K562 (cell line): ENCODE data around the gene TSKS. TPM values are rescaled to one million over a fixed set of nuclear protein-coding genes. Genes with fewer than 3 reads are reported as not detected.
A peak's percentile ranks its signal among the peaks of the same experiment; 100 is the strongest.

ENCODE experiments used
- ATAC-seq: fragments of 200-7000 bp; cut with Tn5 transposase; 3 replicates; pipeline ENCODE4 v1.9.1; 2020; ENCODE audit warnings: moderate library complexity
- BruUV-seq: library from RNA; stranded (reverse); fragments of 400-500 nt; replicated peaks from 2 replicates; lab custom pipeline; 2021; lab: Mats Ljungman, UMichigan
- CTCF ChIA-PET: fragments of 300-600 bp; formaldehyde crosslinking; extraction: SDS; loops from one replicate; lab custom pipeline; 2021; ENCODE audit warnings: low intra/inter-chr PET ratio; lab: Yijun Ruan, JAX
- POLR2A ChIA-PET: fragments of 300-600, 350-650 bp; sonication (Branson Sonifier 250); formaldehyde crosslinking; extraction: SDS; loops from one replicate; lab custom pipeline; 2021; ENCODE audit warnings: antibody characterized with exemption, inconsistent platforms; lab: Yijun Ruan, JAX
- DNase-seq, 4 experiments: peaks; one replicate each; pipeline versions ENCODE4 v3.0.0 to v3.0.0-alpha.2; 2011 to 2018; ENCODE audit warnings: low spot score in 3 of 4, mixed read lengths in 3 of 4; ENCODE audit errors: extremely low read depth in 1 of 4
- FAIRE-seq: peaks from 2 replicates; lab custom pipeline; 2011; peaks lifted over from hg19 to GRCh38; lab: Jason Lieb, UNC
- H2AFZ ChIP-seq: 2 replicates; pipeline ENCODE4 v1.6.0; 2011; ENCODE audit warnings: low read depth, low read length, control low read depth, inconsistent platforms
- H3K27ac ChIP-seq: fragments of 200-600 bp; 3 replicates; pipeline ENCODE4 v1.8.0; 2011; ENCODE audit warnings: low read depth, mild to moderate bottlenecking, control low read depth, inconsistent platforms, low read length, moderate library complexity, mixed read lengths; ENCODE audit errors: extremely low read depth
- H3K27me3 ChIP-seq, 2 experiments: fragments of 300-600 bp in 1 of 2; 2 replicates in 1 of 2; 3 replicates in 1 of 2; pipeline versions ENCODE4 v1.6.0 to v1.8.0; 2011; ENCODE audit warnings: inconsistent platforms in 2 of 2, low read length in 2 of 2, mild to moderate bottlenecking in 1 of 2, mixed read lengths in 1 of 2, moderate library complexity in 1 of 2; ENCODE audit not compliant: control insufficient read depth in 2 of 2, insufficient read depth in 2 of 2
- H3K36me3 ChIP-seq: fragments of 300-600 bp; 3 replicates; pipeline ENCODE4 v1.8.0; 2011; ENCODE audit warnings: mild to moderate bottlenecking, low read length, inconsistent platforms; ENCODE audit not compliant: control insufficient read depth, insufficient read depth
- H3K4me1 ChIP-seq, 2 experiments: fragments of 200-600 bp in 1 of 2; replicated peaks in 1 of 2; 2 replicates in 1 of 2; 3 replicates in 1 of 2; pipeline versions ENCODE4 v1.5.1 to v1.8.0; 2011; ENCODE audit warnings: inconsistent platforms in 2 of 2, low read length in 2 of 2, mild to moderate bottlenecking in 1 of 2, mixed read lengths in 1 of 2, moderate library complexity in 1 of 2; ENCODE audit not compliant: control insufficient read depth in 2 of 2, insufficient read depth in 2 of 2
- H3K4me2 ChIP-seq: 2 replicates; pipeline ENCODE4 v1.6.1; 2011; ENCODE audit warnings: low read length, control low read depth, inconsistent platforms, mixed read lengths; ENCODE audit not compliant: insufficient read depth
- H3K4me3 ChIP-seq: fragments of 200-600 bp; sonication (generic), shearing (Covaris generic); 2 replicates; pipeline ENCODE4 v1.5.1; 2016; ENCODE audit warnings: control low read depth, inconsistent platforms
- H3K79me2 ChIP-seq: fragments of 200-600 bp; 3 replicates; pipeline ENCODE4 v1.8.0; 2011; ENCODE audit warnings: low read length, inconsistent platforms; ENCODE audit not compliant: control insufficient read depth, insufficient read depth
- H3K9ac ChIP-seq, 2 experiments: 2 replicates each; pipeline versions ENCODE4 v1.6.0 to v1.6.1; 2011; ENCODE audit warnings: low read depth in 2 of 2, low read length in 2 of 2, control low read depth in 1 of 2, inconsistent platforms in 1 of 2, mild to moderate bottlenecking in 1 of 2, mixed read lengths in 1 of 2; ENCODE audit not compliant: insufficient read depth in 1 of 2
- H3K9me1 ChIP-seq: one replicate; pipeline ENCODE4 v1.6.0; 2011; ENCODE audit warnings: inconsistent platforms, mild to moderate bottlenecking, low read length, moderate library complexity; ENCODE audit not compliant: control insufficient read depth, insufficient read depth
- H3K9me3 ChIP-seq: replicated peaks from 2 replicates; pipeline ENCODE4 v1.5.1; 2011; ENCODE audit warnings: low read depth, low read length, inconsistent platforms; ENCODE audit not compliant: control insufficient read depth, insufficient read depth
- H4K20me1 ChIP-seq: replicated peaks from 2 replicates; pipeline ENCODE4 v1.6.1; 2011; ENCODE audit warnings: low read length, inconsistent platforms, mixed read lengths; ENCODE audit not compliant: control insufficient read depth, insufficient read depth
- NR1H2 ChIP-seq: sonication (generic); formaldehyde crosslinking; IDR thresholded peaks from 2 replicates; pipeline ENCODE4 v1.4.0; 2020; ENCODE audit warnings: mild to moderate bottlenecking, missing genetic modification reagents
- RBFOX2 ChIP-seq: fragments of 200-400 bp; formaldehyde crosslinking; IDR thresholded peaks from 2 replicates; pipeline ENCODE4 v1.6.1; 2017; ENCODE audit warnings: low read depth, mild to moderate bottlenecking, low read length, moderate library complexity
- RFX7 ChIP-seq: fragments of 250-450 bp; sonication (Bioruptor Pico); IDR thresholded peaks from 2 replicates; pipeline ENCODE4 v1.5.1; 2021; ENCODE audit warnings: mild to moderate bottlenecking
- SUPT5H ChIP-seq: fragments of 450-650 bp; IDR thresholded peaks from 2 replicates; pipeline ENCODE4 v1.6.1; 2016
- TAF7 ChIP-seq: fragments of 450-650 bp; IDR thresholded peaks from 2 replicates; pipeline ENCODE4 v1.6.1; 2016; ENCODE audit warnings: missing genetic modification characterization, missing compliant biosample characterization
- WGBS: fragments of 100-300 bp; shearing (Covaris generic); methylation state at CpG from one replicate; pipeline ENCODE4 v1.1.6; 2016; ENCODE audit warnings: low coverage, mixed read lengths; ENCODE audit not compliant: insufficient coverage; ENCODE audit errors: missing lambda C conversion rate; 5-methylcytosine and 5-hydroxymethylcytosine counted together
- in situ Hi-C: fragments of 300-500 bp; cut with MboI; formaldehyde crosslinking; loops from 4 replicates; pipeline ENCODE4 v1.15.0; 2018; ENCODE audit warnings: inconsistent platforms, mixed read lengths
- intact Hi-C: fragments of 100-400 bp; cut with micrococcal nuclease; formaldehyde crosslinking; loops from 2 replicates; pipeline ENCODE4 v1.14.2; 2022
- polyA plus RNA-seq, 8 experiments: library from polyadenylated mRNA; depleted of rRNA in 4 of 8; stranded (reverse) in 5 of 8; unstranded in 3 of 8; fragments of >200 nt; fragmentation: Nextera tagmentation in 2 of 8; fragmentation: Illumina TruSeq in 1 of 8; extraction: Ambion mirVana in 2 of 8; extraction: Trizol in 1 of 8; gene quantifications; 2 replicates each; pipeline versions ENCODE4 v1.2.1 to v1.2.3, GENCODE V29; 2011 to 2014; ENCODE audit warnings: inconsistent platforms in 1 of 8, missing spikeins in 1 of 8
- total RNA-seq, 7 experiments: library from RNA; depleted of rRNA in 6 of 7; stranded (reverse); fragments of >200 nt in 6 of 7; fragmentation: Illumina TruSeq in 2 of 7; extraction: Trizol in 2 of 7; gene quantifications; 2 replicates each; pipeline versions ENCODE4 v1.2.1 to v1.2.3, GENCODE V29; 2011 to 2021; ENCODE audit warnings: low replicate concordance in 1 of 7

TSKS gene
- total and polyA plus RNA-seq, 9 of the 15 experiments (the other 6 are each of a cell fraction or from before 2014, with no cell fraction given), result 0.14 to 4.5 (median 0.80) TPM

GRCh38 chr19:49799271-49799797 lies 36.2 kb upstream of the TSKS start:
- Histone ChIP-seq H3K4me3 (no peak overlapping the region), H3K4me2 (no peak overlapping the region), H3K27ac (no peak overlapping the region), H3K27me3 (no peaks in the 10 kb centered on the region), H2AFZ (no peak overlapping the region), H3K9me3 (no peaks in the 10 kb centered on the region), H3K79me2 (no peaks in the 10 kb centered on the region), H3K9me1 (no peaks in the 10 kb centered on the region), H3K36me3 (peaks cover 95% of the 10 kb centered on the region), H3K4me1 (peaks cover 0 to 36% of the 10 kb centered on the region in 2 experiments; a peak in 2 of 5 replicates), H3K9ac (no peak overlapping the region), H4K20me1 (no peaks in the 10 kb centered on the region; the same call in 1 of the 2 replicates)
- no peak for DNase-seq
- POLR2A ChIA-PET, result interaction anchor here (1.0 kb wide), 1 partner anchor 51 kb away, joined by 5 read pairs; the partner anchor contains the start of gene PTOV1
- TSS peak; percentile 32 for BruUV-seq
- no peak for ATAC-seq
- 97% methylated on average over 25 of the region's 28 CpGs for WGBS
- CTCF ChIA-PET, result no interaction called here
- no peak for TF ChIP-seq RFX7 (CRISPR knock-in tag)
- no peak for TF ChIP-seq SUPT5H
- TF ChIP-seq TAF7 (tag), result no peak
- in situ Hi-C loops, result no loop called here
- no peak for FAIRE-seq
- intact Hi-C loops, result no loop called here

GRCh38 chr19:49798574-49798973 lies 35.5 kb upstream of the TSKS start:
- DNase-seq (no peak), FAIRE-seq (no peak), ATAC-seq (no peak)
- CTCF ChIA-PET, result no interaction called here
- intact Hi-C loops, result no loop called here
- Histone ChIP-seq H3K79me2 (no peaks in the 10 kb centered on the region), H3K27ac (no peak overlapping the region), H3K9me1 (no peaks in the 10 kb centered on the region), H3K36me3 (peaks cover 93% of the 10 kb centered on the region), H3K4me1 (peaks cover 0 to 36% of the 10 kb centered on the region in 2 experiments; a peak in 2 of 5 replicates), H3K9ac (peak overlapping the region in 1 of 2 experiments; percentile 45; a peak in 1 of 4 replicates), H4K20me1 (no peaks in the 10 kb centered on the region; the same call in 1 of the 2 replicates), H3K4me3 (no peak overlapping the region), H3K4me2 (no peak overlapping the region), H3K9me3 (no peaks in the 10 kb centered on the region), H2AFZ (no peak overlapping the region), H3K27me3 (no peaks in the 10 kb centered on the region)
- in situ Hi-C loops, result no loop called here
- POLR2A ChIA-PET, result interaction anchor here (0.6 to 1.0 kb wide), 2 partner anchors 52 to 1390 kb away, joined by 4 to 5 read pairs; partner anchors contain the start of gene PTOV1
- no TSS peak for BruUV-seq
- WGBS, result 94% methylated on average over 8 of the region's 11 CpGs
- TF ChIP-seq NR1H2 (CRISPR knock-in tag) (no peak), RBFOX2 (0 out of 2 replicates have a peak, but pooled peaks have one; percentile 7)
